H9 (cell line): ENCODE measurements around the gene TNFRSF19. TPM values are rescaled to one million over a fixed set of nuclear protein-coding genes. Genes with fewer than 3 reads are reported as not detected.

Experiments used
- DNase-seq: peaks from one replicate; pipeline ENCODE4 v3.0.0-alpha.2; 2017
- H2AFZ ChIP-seq: one replicate; pipeline ENCODE4 v1.6.1; 2013; ENCODE audit warnings: mild to moderate bottlenecking, low read length, control low read depth, moderate library complexity
- H2AK5ac ChIP-seq: 2 replicates; pipeline ENCODE4 v1.6.1; 2013; ENCODE audit warnings: low read length, control low read depth, mixed read lengths; ENCODE audit not compliant: insufficient read length
- H2BK120ac ChIP-seq: one replicate; pipeline ENCODE4 v1.6.1; 2013; ENCODE audit warnings: low read depth, mild to moderate bottlenecking, low read length, control low read depth, inconsistent platforms; ENCODE audit not compliant: poor library complexity, severe bottlenecking
- H2BK12ac ChIP-seq: 2 replicates; pipeline ENCODE4 v1.6.1; 2013; ENCODE audit warnings: low read length, control low read depth, mixed read lengths, low read depth; ENCODE audit not compliant: insufficient read length
- H2BK15ac ChIP-seq: 2 replicates; pipeline ENCODE4 v1.6.1; 2013; ENCODE audit warnings: low read depth, low read length, control low read depth
- H2BK20ac ChIP-seq: one replicate; pipeline ENCODE4 v1.6.1; 2013; ENCODE audit warnings: low read depth, mild to moderate bottlenecking, low read length, control low read depth, inconsistent platforms; ENCODE audit not compliant: poor library complexity, severe bottlenecking
- H2BK5ac ChIP-seq: 2 replicates; pipeline ENCODE4 v1.6.1; 2013; ENCODE audit warnings: low read length, control low read depth, mixed read lengths; ENCODE audit not compliant: insufficient read length
- H3K14ac ChIP-seq: 2 replicates; pipeline ENCODE4 v1.6.1; 2013; ENCODE audit warnings: low read length, control low read depth; ENCODE audit not compliant: insufficient read depth
- H3K18ac ChIP-seq: 2 replicates; pipeline ENCODE4 v1.6.1; 2013; ENCODE audit warnings: low read depth, mild to moderate bottlenecking, mixed read lengths, low read length, control low read depth; ENCODE audit not compliant: insufficient read length
- H3K23ac ChIP-seq: 2 replicates; pipeline ENCODE4 v1.6.1; 2013; ENCODE audit warnings: low read length, control low read depth, mixed read lengths, low read depth; ENCODE audit not compliant: insufficient read length
- H3K23me2 ChIP-seq: 2 replicates; pipeline ENCODE4 v1.6.1; 2013; ENCODE audit warnings: low read depth, mild to moderate bottlenecking, mixed read lengths, low read length, control low read depth; ENCODE audit not compliant: insufficient read length, poor library complexity, severe bottlenecking
- H3K27ac ChIP-seq: 2 replicates; pipeline ENCODE4 v1.5.1; 2013; ENCODE audit warnings: low read length, control low read depth, mixed read lengths, low read depth; ENCODE audit not compliant: insufficient read length
- H3K27me3 ChIP-seq: 2 replicates; pipeline ENCODE4 v1.6.1; 2013; ENCODE audit warnings: low read length, control low read depth, inconsistent platforms; ENCODE audit not compliant: insufficient read depth
- H3K4ac ChIP-seq: 2 replicates; pipeline ENCODE4 v1.6.1; 2013; ENCODE audit warnings: low read depth, mild to moderate bottlenecking, control low read depth, inconsistent platforms, low read length, moderate library complexity
- H3K4me1 ChIP-seq: 2 replicates; pipeline ENCODE4 v1.6.1; 2013; ENCODE audit warnings: low read length, control low read depth, inconsistent platforms; ENCODE audit not compliant: insufficient read depth
- H3K4me2 ChIP-seq: 2 replicates; pipeline ENCODE4 v1.6.1; 2013; ENCODE audit warnings: low read length, control low read depth, mixed read lengths; ENCODE audit not compliant: insufficient read length, insufficient read depth
- H3K56ac ChIP-seq: 2 replicates; pipeline ENCODE4 v1.6.1; 2013; ENCODE audit warnings: low read depth, mild to moderate bottlenecking, mixed read lengths, low read length, control low read depth; ENCODE audit not compliant: insufficient read length
- H3K79me1 ChIP-seq: 2 replicates; pipeline ENCODE4 v1.6.1; 2013; ENCODE audit warnings: low read depth, mild to moderate bottlenecking, moderate library complexity, low read length, control low read depth, inconsistent platforms; ENCODE audit not compliant: insufficient read depth, poor library complexity, severe bottlenecking
- H3K79me2 ChIP-seq: 2 replicates; pipeline ENCODE4 v1.6.1; 2013; ENCODE audit warnings: low read length, control low read depth, inconsistent platforms; ENCODE audit not compliant: insufficient read depth
- H3K9ac ChIP-seq: 2 replicates; pipeline ENCODE4 v1.6.1; 2013; ENCODE audit warnings: low read length, control low read depth, mixed read lengths; ENCODE audit not compliant: insufficient read length; ENCODE audit errors: extremely low read depth
- H3K9me3 ChIP-seq: one replicate; pipeline ENCODE4 v1.6.1; 2013; ENCODE audit warnings: low read depth, low read length, inconsistent platforms; ENCODE audit not compliant: control insufficient read depth
- H3T11ph ChIP-seq: one replicate; pipeline ENCODE4 v1.6.1; 2013; ENCODE audit warnings: mild to moderate bottlenecking, low read length, control low read depth, inconsistent platforms
- H4K20me1 ChIP-seq: one replicate; pipeline ENCODE4 v1.6.1; 2013; ENCODE audit not compliant: control insufficient read depth, insufficient read length, insufficient read depth
- H4K5ac ChIP-seq: 2 replicates; pipeline ENCODE4 v1.6.1; 2013; ENCODE audit warnings: low read depth, mild to moderate bottlenecking, mixed read lengths, low read length, control low read depth; ENCODE audit not compliant: insufficient read length
- H4K8ac ChIP-seq: replicated peaks from 2 replicates; pipeline ENCODE4 v1.6.1; 2013; ENCODE audit warnings: low read length, control low read depth, mixed read lengths, low read depth; ENCODE audit not compliant: insufficient read length
- H4K91ac ChIP-seq: 2 replicates; pipeline ENCODE4 v1.6.1; 2013; ENCODE audit warnings: low read depth, mild to moderate bottlenecking, moderate library complexity, mixed read lengths, low read length, control low read depth; ENCODE audit not compliant: insufficient read length
- H3K27ac Mint-ChIP-seq, 3 experiments: 2 replicates in 2 of 3; 3 replicates in 1 of 3; pipeline ENCODE4 v1.8.0; 2020 to 2021; ENCODE audit warnings: mixed read lengths in 3 of 3, mild to moderate bottlenecking in 1 of 3, moderate library complexity in 1 of 3
- H3K27me3 Mint-ChIP-seq: 2 replicates; pipeline ENCODE4 v1.8.0; 2021; ENCODE audit warnings: low read depth, mild to moderate bottlenecking, moderate library complexity, mixed read lengths
- H3K36me3 Mint-ChIP-seq, 3 experiments: 2 replicates in 2 of 3; 3 replicates in 1 of 3; pipeline ENCODE4 v1.8.0; 2020 to 2021; ENCODE audit warnings: low read depth in 3 of 3, mixed read lengths in 3 of 3; ENCODE audit not compliant: insufficient read depth in 1 of 3
- H3K4me1 Mint-ChIP-seq, 2 experiments: 2 replicates each; pipeline ENCODE4 v1.8.0; 2020; ENCODE audit warnings: mixed read lengths in 2 of 2
- H3K4me3 Mint-ChIP-seq, 2 experiments: 2 replicates in 1 of 2; 3 replicates in 1 of 2; pipeline ENCODE4 v1.8.0; 2020 to 2021; ENCODE audit warnings: mild to moderate bottlenecking in 2 of 2, mixed read lengths in 2 of 2, moderate library complexity in 1 of 2
- H3K9me3 Mint-ChIP-seq, 2 experiments: 2 replicates in 1 of 2; 3 replicates in 1 of 2; pipeline ENCODE4 v1.8.0; 2020; ENCODE audit warnings: mild to moderate bottlenecking in 2 of 2, mixed read lengths in 2 of 2, moderate library complexity in 1 of 2
- WGBS: extraction: QIAGEN DNeasy Blood & Tissue Kit; methylation state at CpG from one replicate; pipeline ENCODE4 v1.1.7; 2013; ENCODE audit warnings: missing lambda C conversion rate, low lambda C conversion rate, mixed read lengths; ENCODE audit not compliant: insufficient read length; ENCODE audit errors: extremely low coverage; 5-methylcytosine and 5-hydroxymethylcytosine counted together
- total RNA-seq: library from RNA; stranded (reverse); gene quantifications from 2 replicates; pipeline ENCODE4 v1.2.1, GENCODE V29; 2021
- TF ChIP-seq, protein P1 (sequence below): fragments of 200-600 bp; sonication (generic); conservative IDR thresholded peaks from 3 replicates; pipeline ENCODE4 v1.8.0; 2021; ENCODE audit warnings: antibody characterized with exemption, mild to moderate bottlenecking

TNFRSF19 gene
- total RNA-seq, 1 experiment from 2014 or later, result 2.7 TPM

DNA sequence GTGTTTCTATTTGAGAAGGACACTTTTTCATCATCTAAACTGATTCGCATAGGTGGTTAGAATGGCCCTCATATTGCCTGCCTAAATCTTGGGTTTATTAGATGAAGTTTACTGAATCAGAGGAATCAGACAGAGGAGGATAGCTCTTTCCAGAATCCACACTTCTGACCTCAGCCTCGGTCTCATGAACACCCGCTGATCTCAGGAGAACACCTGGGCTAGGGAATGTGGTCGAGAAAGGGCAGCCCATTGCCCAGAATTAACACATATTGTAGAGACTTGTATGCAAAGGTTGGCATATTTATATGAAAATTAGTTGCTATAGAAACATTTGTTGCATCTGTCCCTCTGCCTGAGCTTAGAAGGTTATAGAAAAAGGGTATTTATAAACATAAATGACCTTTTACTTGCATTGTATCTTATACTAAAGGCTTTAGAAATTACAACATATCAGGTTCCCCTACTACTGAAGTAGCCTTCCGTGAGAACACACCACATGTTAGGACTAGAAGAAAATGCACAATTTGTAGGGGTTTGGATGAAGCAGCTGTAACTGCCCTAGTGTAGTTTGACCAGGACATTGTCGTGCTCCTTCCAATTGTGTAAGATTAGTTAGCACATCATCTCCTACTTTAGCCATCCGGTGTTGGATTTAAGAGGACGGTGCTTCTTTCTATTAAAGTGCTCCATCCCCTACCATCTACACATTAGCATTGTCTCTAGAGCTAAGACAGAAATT is 103.8 kb downstream of the TNFRSF19 start:
- TF ChIP-seq, protein P1, sequence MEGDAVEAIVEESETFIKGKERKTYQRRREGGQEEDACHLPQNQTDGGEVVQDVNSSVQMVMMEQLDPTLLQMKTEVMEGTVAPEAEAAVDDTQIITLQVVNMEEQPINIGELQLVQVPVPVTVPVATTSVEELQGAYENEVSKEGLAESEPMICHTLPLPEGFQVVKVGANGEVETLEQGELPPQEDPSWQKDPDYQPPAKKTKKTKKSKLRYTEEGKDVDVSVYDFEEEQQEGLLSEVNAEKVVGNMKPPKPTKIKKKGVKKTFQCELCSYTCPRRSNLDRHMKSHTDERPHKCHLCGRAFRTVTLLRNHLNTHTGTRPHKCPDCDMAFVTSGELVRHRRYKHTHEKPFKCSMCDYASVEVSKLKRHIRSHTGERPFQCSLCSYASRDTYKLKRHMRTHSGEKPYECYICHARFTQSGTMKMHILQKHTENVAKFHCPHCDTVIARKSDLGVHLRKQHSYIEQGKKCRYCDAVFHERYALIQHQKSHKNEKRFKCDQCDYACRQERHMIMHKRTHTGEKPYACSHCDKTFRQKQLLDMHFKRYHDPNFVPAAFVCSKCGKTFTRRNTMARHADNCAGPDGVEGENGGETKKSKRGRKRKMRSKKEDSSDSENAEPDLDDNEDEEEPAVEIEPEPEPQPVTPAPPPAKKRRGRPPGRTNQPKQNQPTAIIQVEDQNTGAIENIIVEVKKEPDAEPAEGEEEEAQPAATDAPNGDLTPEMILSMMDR, result no peak
- H3K18ac ChIP-seq, result no peak overlapping the region
- H3K4me1 ChIP-seq, result peaks cover 2% of the 10 kb centered on the region; the same call in 1 of the 2 replicates
- H3K4ac ChIP-seq, result no peak overlapping the region
- no peak overlapping the region for H2BK120ac ChIP-seq
- no peaks in the 10 kb centered on the region for H4K20me1 ChIP-seq
- H3K9me3 ChIP-seq, result no peaks in the 10 kb centered on the region
- Mint-ChIP-seq H3K36me3 (peaks cover 2 to 15% (median 14%) of the 10 kb centered on the region in 3 experiments; a peak in 5 of 7 replicates), H3K4me1 (peaks cover 12 to 18% of the 10 kb centered on the region in 2 experiments), H3K9me3 (peaks cover 15 to 16% of the 10 kb centered on the region in 2 experiments), H3K27me3 (no peaks in the 10 kb centered on the region), H3K4me3 (no peak overlapping the region), H3K27ac (0 out of 7 replicates have a peak overlapping the region, but pooled peaks of 1 of the 3 experiments have one; percentile 50)
- no peak overlapping the region for H3K27ac ChIP-seq
- WGBS, result no CpG with 5 or more reads among the region's 8 CpGs
- no peak overlapping the region for H4K5ac ChIP-seq
- no peak overlapping the region for H2BK5ac ChIP-seq
- no peak overlapping the region for H3K9ac ChIP-seq
- H3K23me2 ChIP-seq, result no peaks in the 10 kb centered on the region
- H3K27me3 ChIP-seq, result no peaks in the 10 kb centered on the region
- H3K79me2 ChIP-seq, result no peaks in the 10 kb centered on the region
- H4K91ac ChIP-seq, result no peak overlapping the region
- H3T11ph ChIP-seq, result no peak overlapping the region
- no peak overlapping the region for H2BK15ac ChIP-seq
- DNase-seq, result no peak
- no peak overlapping the region for H2BK12ac ChIP-seq
- H2AK5ac ChIP-seq, result no peak overlapping the region
- no peak overlapping the region for H2AFZ ChIP-seq
- no peak overlapping the region for H3K4me2 ChIP-seq
- no peak overlapping the region for H4K8ac ChIP-seq
- H3K79me1 ChIP-seq, result no peaks in the 10 kb centered on the region
- H2BK20ac ChIP-seq, result no peak overlapping the region
- H3K14ac ChIP-seq, result no peak overlapping the region
- no peak overlapping the region for H3K56ac ChIP-seq
- H3K23ac ChIP-seq, result no peak overlapping the region
